GM21825 (cell line): ENCODE measurements around the gene FAM153A.
"Not testable (repeated sequence)": the region's sequence is repeated elsewhere in the genome, so short reads cannot be mapped to it uniquely, and the experiment has no call there.

Experiments used
- ATAC-seq: cut with Tn5 transposase; IDR thresholded peaks from one replicate; pipeline ENCODE4 v1.9.1; 2021; ENCODE audit warnings: mild to moderate bottlenecking, moderate library complexity; ENCODE audit not compliant: unreplicated experiment

Gene FAM153A

GRCh38 chr5:177747354-177747753, 35.3 kb downstream of the FAM153A start:
- ATAC-seq = not testable (repeated sequence)

GRCh38 chr5:177724858-177725257, 57.8 kb downstream of the FAM153A start:
- ATAC-seq = not testable (repeated sequence)

- not testable (repeated sequence) for ATAC-seq
These were observed 58.7 kb downstream of the FAM153A start for GRCh38 chr5:177723831-177724485.

GRCh38 chr5:177722829-177723228, 59.9 kb downstream of the FAM153A start:
- not testable (repeated sequence) for ATAC-seq

- ATAC-seq = not testable (repeated sequence)
These were observed 62.7 kb downstream of the FAM153A start for GRCh38 chr5:177719989-177720388.

- ATAC-seq = not testable (repeated sequence)
These were observed 67.3 kb downstream of the FAM153A start for GRCh38 chr5:177715423-177715822.

- ATAC-seq = not testable (repeated sequence)
These were observed 86.6 kb downstream of the FAM153A start for GRCh38 chr5:177696100-177696499.

GRCh38 chr5:177695356-177695930, 87.3 kb downstream of the FAM153A start:
- not testable (repeated sequence) for ATAC-seq

- ATAC-seq = not testable (repeated sequence)
These were observed 88.2 kb downstream of the FAM153A start for GRCh38 chr5:177694518-177694835.

- ATAC-seq = not testable (repeated sequence)
These were observed 88.8 kb downstream of the FAM153A start for GRCh38 chr5:177693671-177694517.

- not testable (repeated sequence) for ATAC-seq
These were observed 89.7 kb downstream of the FAM153A start for GRCh38 chr5:177692969-177693368.

GRCh38 chr5:177692507-177692906, 90.2 kb downstream of the FAM153A start:
- ATAC-seq = not testable (repeated sequence)

- not testable (repeated sequence) for ATAC-seq
These were observed 93.6 kb downstream of the FAM153A start for GRCh38 chr5:177689011-177689610.

GRCh38 chr5:177688091-177688490, 94.6 kb downstream of the FAM153A start:
- ATAC-seq = not testable (repeated sequence)

GRCh38 chr5:177681920-177682319, 100.8 kb downstream of the FAM153A start:
- ATAC-seq = not testable (repeated sequence)
